KMS-11 (cell line): ENCODE data around the gene VPS26C.

Source experiments
- H2AFZ ChIP-seq: fragments of 200-600 bp; sonication (generic); 2 replicates; pipeline ENCODE4 v1.6.1; 2016; ENCODE audit warnings: antibody characterized with exemption, mixed run types, low read depth
- H3K27ac ChIP-seq: fragments of 200-600 bp; sonication (generic); 2 replicates; pipeline ENCODE4 v1.6.1; 2016; ENCODE audit warnings: mild to moderate bottlenecking, mixed run types
- H3K27me3 ChIP-seq: fragments of 200-600 bp; sonication (generic); 2 replicates; pipeline ENCODE4 v1.6.1; 2017; ENCODE audit warnings: mild to moderate bottlenecking, low read depth, mixed run types, moderate library complexity; ENCODE audit not compliant: insufficient read depth
- H3K36me3 ChIP-seq: fragments of 200-600 bp; sonication (generic); 2 replicates; pipeline ENCODE4 v1.6.1; 2017; ENCODE audit warnings: mild to moderate bottlenecking, mixed run types; ENCODE audit not compliant: insufficient read depth
- H3K4me1 ChIP-seq: fragments of 200-600 bp; sonication (generic); 2 replicates; pipeline ENCODE4 v1.6.1; 2016; ENCODE audit warnings: mild to moderate bottlenecking, low read depth, mixed run types; ENCODE audit not compliant: poor library complexity, severe bottlenecking
- H3K4me2 ChIP-seq: fragments of 200-600 bp; sonication (generic); 2 replicates; pipeline ENCODE4 v1.7.0; 2016; ENCODE audit warnings: mild to moderate bottlenecking, mixed run types
- H3K4me3 ChIP-seq: fragments of 200-600 bp; sonication (generic); IDR thresholded peaks from 2 replicates; pipeline ENCODE4 v1.6.1; 2017; ENCODE audit warnings: low read depth, low read length, mixed read lengths; ENCODE audit not compliant: insufficient read depth
- H3K79me2 ChIP-seq: fragments of 200-600 bp; sonication (generic); 2 replicates; pipeline ENCODE4 v1.6.1; 2016; ENCODE audit warnings: low read depth, mixed run types; ENCODE audit not compliant: insufficient read depth
- H3K9ac ChIP-seq: fragments of 200-600 bp; sonication (generic); 2 replicates; pipeline ENCODE4 v1.6.1; 2016; ENCODE audit warnings: mild to moderate bottlenecking, mixed run types
- H4K20me1 ChIP-seq: fragments of 200-600 bp; sonication (generic); 2 replicates; pipeline ENCODE4 v1.6.1; 2016; ENCODE audit warnings: mild to moderate bottlenecking, mixed run types; ENCODE audit not compliant: insufficient read depth
- TF ChIP-seq, protein P1 (sequence below): fragments of 200-600 bp; sonication (generic); conservative IDR thresholded peaks from 2 replicates; pipeline ENCODE4 v1.6.1; 2017; ENCODE audit warnings: low read depth, mild to moderate bottlenecking, antibody characterized with exemption, low read length, moderate library complexity, mixed read lengths

Gene VPS26C

DNA sequence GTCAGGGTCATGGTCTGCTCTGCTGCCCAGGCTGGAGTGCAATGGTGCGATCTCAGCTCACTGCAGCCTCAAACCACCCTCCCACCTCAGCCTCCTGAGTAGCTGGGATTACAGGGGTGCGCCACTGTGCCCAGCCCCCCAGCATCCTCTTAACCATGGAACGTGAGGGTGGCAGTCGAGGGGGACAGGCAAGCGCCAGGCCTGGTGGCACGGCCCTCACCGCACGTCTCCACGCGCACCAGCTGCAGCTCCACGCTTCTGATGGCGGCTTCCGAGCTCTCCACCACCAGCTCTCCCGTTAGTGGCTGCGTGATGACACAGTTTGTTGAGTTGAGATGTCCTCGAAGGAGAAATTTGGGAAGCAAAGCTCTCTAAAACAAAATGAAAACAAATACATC, 39.1 kb downstream of the VPS26C start:
- H3K4me1 ChIP-seq, result peaks cover 2% of the 10 kb centered on the region
- H4K20me1 ChIP-seq, result no peaks in the 10 kb centered on the region
- no peak overlapping the region for H3K27ac ChIP-seq
- TF ChIP-seq, protein P1, sequence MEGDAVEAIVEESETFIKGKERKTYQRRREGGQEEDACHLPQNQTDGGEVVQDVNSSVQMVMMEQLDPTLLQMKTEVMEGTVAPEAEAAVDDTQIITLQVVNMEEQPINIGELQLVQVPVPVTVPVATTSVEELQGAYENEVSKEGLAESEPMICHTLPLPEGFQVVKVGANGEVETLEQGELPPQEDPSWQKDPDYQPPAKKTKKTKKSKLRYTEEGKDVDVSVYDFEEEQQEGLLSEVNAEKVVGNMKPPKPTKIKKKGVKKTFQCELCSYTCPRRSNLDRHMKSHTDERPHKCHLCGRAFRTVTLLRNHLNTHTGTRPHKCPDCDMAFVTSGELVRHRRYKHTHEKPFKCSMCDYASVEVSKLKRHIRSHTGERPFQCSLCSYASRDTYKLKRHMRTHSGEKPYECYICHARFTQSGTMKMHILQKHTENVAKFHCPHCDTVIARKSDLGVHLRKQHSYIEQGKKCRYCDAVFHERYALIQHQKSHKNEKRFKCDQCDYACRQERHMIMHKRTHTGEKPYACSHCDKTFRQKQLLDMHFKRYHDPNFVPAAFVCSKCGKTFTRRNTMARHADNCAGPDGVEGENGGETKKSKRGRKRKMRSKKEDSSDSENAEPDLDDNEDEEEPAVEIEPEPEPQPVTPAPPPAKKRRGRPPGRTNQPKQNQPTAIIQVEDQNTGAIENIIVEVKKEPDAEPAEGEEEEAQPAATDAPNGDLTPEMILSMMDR, result no peak
- H3K27me3 ChIP-seq, result no peaks in the 10 kb centered on the region
- peaks cover 17% of the 10 kb centered on the region; the same call in 1 of the 2 replicates for H3K36me3 ChIP-seq
- H3K79me2 ChIP-seq, result peaks cover 55% of the 10 kb centered on the region
- no peak overlapping the region for H3K9ac ChIP-seq
- no peak overlapping the region for H3K4me3 ChIP-seq
- H3K4me2 ChIP-seq, result no peak overlapping the region
- H2AFZ ChIP-seq, result no peak overlapping the region

DNA sequence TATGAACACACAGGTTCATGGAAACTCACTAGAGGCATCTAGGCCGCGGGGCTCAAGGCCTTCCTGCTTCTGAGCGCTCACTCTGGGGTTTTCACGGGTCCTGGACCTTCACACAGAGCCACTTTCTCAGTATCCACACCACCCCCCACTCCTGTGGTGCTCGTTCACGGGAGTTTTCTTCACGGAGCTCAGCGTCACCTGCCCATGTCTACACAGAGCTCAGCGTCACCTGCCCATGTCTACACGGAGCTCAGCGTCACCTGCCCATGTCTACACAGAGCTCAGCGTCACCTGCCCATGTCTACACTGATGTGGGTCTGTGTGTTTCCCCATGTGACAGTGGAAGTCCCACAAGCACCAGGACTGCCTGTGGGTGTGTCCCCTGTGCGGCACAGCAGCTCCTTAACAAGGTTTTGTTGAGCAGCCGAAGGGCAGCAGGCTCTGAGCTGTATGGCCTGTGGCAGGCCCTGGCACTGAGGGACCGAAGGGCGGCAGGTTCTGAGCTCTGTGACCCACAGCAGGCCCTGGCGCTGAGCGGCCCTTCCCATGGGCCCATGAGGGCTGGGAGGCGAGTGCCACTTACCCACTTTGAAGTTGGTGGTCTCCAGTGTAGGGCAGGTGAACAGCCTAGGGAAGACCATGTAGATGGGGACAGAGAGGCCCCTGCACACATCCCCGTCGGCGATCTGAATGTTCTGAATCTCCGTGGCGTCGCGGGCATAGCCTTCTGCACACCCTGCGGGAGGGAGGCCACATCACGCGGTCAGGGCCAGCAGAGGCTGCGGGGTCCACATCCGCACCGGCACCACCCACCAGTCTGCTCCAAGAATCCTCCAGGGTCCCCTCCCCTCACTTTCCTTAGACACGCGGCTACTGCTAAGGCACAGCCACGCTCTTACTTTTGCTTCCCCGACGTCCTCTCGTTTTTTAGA, 39.8 kb downstream of the VPS26C start:
- Histone ChIP-seq H3K79me2 (peaks cover 60% of the 10 kb centered on the region), H4K20me1 (no peaks in the 10 kb centered on the region), H2AFZ (no peak overlapping the region), H3K4me2 (no peak overlapping the region), H3K27ac (no peak overlapping the region), H3K27me3 (no peaks in the 10 kb centered on the region), H3K36me3 (peaks cover 16% of the 10 kb centered on the region; the same call in 1 of the 2 replicates), H3K4me1 (peaks cover 6% of the 10 kb centered on the region), H3K4me3 (no peak overlapping the region), H3K9ac (no peak overlapping the region)
- TF ChIP-seq, protein P1, result no peak

DNA sequence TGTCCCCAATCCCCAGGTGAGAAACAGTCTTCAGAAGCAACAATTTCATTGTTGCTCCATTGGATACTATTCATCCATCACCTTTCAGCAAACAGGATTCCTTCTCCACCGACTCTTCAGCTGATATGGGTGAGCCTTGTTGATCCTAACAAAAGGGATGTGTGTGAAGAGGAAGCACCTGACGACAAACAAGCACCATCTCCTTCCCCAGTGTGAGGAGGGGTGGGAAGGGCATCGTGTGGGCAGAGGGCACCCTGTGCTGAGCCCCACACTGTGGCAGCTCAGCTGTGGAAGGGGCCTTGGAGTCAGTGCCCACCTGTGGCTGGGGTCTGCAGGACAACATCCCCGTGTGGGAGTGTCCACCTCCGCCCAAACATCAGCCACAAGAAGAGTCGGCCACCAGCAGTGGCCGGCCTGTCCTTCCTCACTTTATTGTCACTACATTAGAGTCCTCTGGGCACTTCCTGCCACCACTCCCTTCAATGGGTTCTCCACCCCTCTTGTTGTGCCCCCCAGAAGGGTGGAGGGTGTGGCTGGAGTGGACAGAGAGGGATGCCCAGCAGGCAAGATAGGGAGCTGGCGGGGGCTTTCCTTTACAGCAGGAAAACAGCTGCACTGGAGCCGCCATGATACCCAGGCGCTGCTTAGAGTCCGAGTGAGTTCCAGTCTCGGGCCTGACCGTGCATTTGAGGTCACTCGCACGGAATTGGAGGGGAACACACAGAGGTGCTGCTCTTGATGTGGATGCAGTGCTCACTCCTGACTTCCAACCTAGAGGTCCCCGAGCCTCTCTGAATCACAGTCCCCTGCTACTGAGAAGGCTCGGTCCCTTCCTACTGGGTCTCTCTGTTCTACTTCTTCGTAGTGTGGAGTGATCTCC, 40.9 kb downstream of the VPS26C start:
- no peaks in the 10 kb centered on the region for H3K27me3 ChIP-seq
- no peak overlapping the region for H3K4me2 ChIP-seq
- H3K36me3 ChIP-seq, result peaks cover 6% of the 10 kb centered on the region; the same call in 1 of the 2 replicates
- H3K4me1 ChIP-seq, result peaks cover 6% of the 10 kb centered on the region
- no peak overlapping the region for H3K9ac ChIP-seq
- H3K79me2 ChIP-seq, result peaks cover 60% of the 10 kb centered on the region
- no peak overlapping the region for H2AFZ ChIP-seq
- H4K20me1 ChIP-seq, result no peaks in the 10 kb centered on the region
- TF ChIP-seq, protein P1, result no peak
- no peak overlapping the region for H3K4me3 ChIP-seq
- H3K27ac ChIP-seq, result no peak overlapping the region
